CD4-positive, alpha-beta T cell treated with Interleukin-2 at 100 ng/mL for 4 hours (primary cell): ENCODE results near the gene CARD14.
"Not testable (repeated sequence)": the region's sequence is repeated elsewhere in the genome, so short reads cannot be mapped to it uniquely, and the experiment has no call there.

Source experiments
- DNase-seq: peaks from one replicate; pipeline ENCODE4 v3.0.0-alpha.2; 2020; ENCODE audit warnings: low spot score

Gene CARD14

GRCh38 chr17:80223838-80224497 is 54.1 kb downstream of the CARD14 start:
- DNase-seq: no peak

GRCh38 chr17:80224683-80225082 is 54.9 kb downstream of the CARD14 start:
- DNase-seq: no peak

- DNase-seq: no peak
Measured at GRCh38 chr17:80225230-80225629, 55.4 kb downstream of the CARD14 start.

- no peak for DNase-seq
Measured at GRCh38 chr17:80227156-80227555, 57.3 kb downstream of the CARD14 start.

GRCh38 chr17:80227666-80228065 is 57.8 kb downstream of the CARD14 start:
- no peak for DNase-seq

- no peak for DNase-seq
Measured at GRCh38 chr17:80228477-80228876, 58.6 kb downstream of the CARD14 start.

- no peak for DNase-seq
Measured at GRCh38 chr17:80229011-80229410, 59.2 kb downstream of the CARD14 start.

- no peak for DNase-seq
Measured at GRCh38 chr17:80232438-80232837, 62.6 kb downstream of the CARD14 start.

- DNase-seq: no peak
Measured at GRCh38 chr17:80233202-80233601, 63.4 kb downstream of the CARD14 start.

- DNase-seq: no peak
Measured at GRCh38 chr17:80236911-80237310, 67.1 kb downstream of the CARD14 start.

GRCh38 chr17:80237386-80237785 is 67.6 kb downstream of the CARD14 start:
- DNase-seq: no peak

GRCh38 chr17:80242505-80242904 is 72.7 kb downstream of the CARD14 start:
- DNase-seq: no peak

GRCh38 chr17:80243526-80244433 is 74.0 kb downstream of the CARD14 start:
- no peak for DNase-seq

GRCh38 chr17:80244448-80244847 is 74.6 kb downstream of the CARD14 start:
- not testable (repeated sequence) for DNase-seq

GRCh38 chr17:80244871-80245509 is 75.2 kb downstream of the CARD14 start:
- no peak for DNase-seq

GRCh38 chr17:80245566-80246265 is 75.9 kb downstream of the CARD14 start:
- DNase-seq: no peak

- DNase-seq: no peak
Measured at GRCh38 chr17:80246266-80246681, 76.4 kb downstream of the CARD14 start.

GRCh38 chr17:80246726-80247125 is 76.9 kb downstream of the CARD14 start:
- no peak for DNase-seq

- DNase-seq: no peak
Measured at GRCh38 chr17:80247561-80247960, 77.7 kb downstream of the CARD14 start.

- no peak for DNase-seq
Measured at GRCh38 chr17:80248001-80248893, 78.4 kb downstream of the CARD14 start.
